NCI-H2107 treated with DMSO at 0.1 percent for 48 hours (cell line): Measurements from ENCODE around the gene LRRTM2.
"Not testable (repeated sequence)": the region's sequence is repeated elsewhere in the genome, so short reads cannot be mapped to it uniquely, and the experiment has no call there.

Source experiments
- DNase-seq: peaks from one replicate; lab custom pipeline; 2025; ENCODE audit not compliant: unreplicated experiment; lab: John Stamatoyannopoulos, UW

LRRTM2 gene, protein sequence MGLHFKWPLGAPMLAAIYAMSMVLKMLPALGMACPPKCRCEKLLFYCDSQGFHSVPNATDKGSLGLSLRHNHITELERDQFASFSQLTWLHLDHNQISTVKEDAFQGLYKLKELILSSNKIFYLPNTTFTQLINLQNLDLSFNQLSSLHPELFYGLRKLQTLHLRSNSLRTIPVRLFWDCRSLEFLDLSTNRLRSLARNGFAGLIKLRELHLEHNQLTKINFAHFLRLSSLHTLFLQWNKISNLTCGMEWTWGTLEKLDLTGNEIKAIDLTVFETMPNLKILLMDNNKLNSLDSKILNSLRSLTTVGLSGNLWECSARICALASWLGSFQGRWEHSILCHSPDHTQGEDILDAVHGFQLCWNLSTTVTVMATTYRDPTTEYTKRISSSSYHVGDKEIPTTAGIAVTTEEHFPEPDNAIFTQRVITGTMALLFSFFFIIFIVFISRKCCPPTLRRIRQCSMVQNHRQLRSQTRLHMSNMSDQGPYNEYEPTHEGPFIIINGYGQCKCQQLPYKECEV

DNA sequence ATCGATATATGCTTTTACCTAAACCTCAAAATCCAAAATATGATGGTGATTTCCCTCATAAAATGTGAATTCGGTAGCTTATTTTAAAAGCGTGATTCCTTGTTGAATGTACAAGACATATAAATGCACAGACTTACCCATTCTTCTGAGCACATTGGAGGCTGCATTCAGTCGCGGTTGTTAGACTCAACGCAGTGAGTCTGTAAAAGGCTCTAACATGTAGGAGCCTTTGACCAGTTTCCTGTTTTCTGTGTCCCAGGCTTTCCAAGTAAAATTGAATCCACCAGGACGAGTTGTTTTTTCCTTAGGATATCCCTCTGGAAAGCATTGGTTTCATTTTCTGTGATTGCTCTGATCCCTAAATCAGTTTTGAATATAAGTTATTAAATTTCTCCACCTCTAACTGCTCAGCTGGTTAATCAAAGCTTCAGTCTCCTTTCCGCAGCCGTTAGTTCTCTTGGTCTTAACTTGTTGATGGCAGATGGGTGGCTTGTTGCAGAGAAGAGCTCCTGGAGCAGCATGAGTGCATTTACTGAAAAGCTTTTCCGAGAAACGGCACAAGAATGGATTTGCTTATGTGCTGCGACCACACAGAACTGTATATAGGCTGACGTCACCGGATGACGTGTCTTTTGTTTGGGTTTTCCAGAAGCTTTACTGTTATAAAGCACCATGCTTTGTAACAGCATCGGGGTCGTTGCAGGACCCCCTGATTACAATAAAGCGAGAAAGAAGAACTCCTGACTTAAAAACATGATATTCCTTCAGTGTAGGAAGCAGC is at the start of gene LRRTM2:
Gene LRRTM2, minus strand, starts transcription at position 565 of the 781 bp plus-strand sequence. Its CDS starts 424 bp downstream, at position 141.
- no peak for DNase-seq

DNA sequence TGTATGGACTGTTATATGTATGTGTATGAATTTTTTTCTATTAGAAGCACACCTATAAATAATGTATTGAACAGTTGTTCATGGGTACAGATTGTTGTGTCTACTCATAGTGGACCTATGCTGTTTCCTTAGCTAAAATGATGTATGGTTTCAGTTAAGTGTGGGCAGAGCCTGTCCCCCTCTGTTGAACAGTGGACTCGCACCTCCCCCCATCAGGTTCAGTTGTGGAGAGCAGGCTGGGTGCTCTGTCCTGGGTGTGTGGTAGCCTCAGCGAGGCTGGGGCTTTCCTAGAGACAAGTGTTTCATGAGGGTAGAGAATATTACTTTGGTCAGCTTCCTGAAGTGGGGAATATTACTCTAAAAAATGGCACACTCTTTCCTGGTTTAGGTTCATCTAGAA is 47.4 kb upstream of the LRRTM2 start:
- no peak for DNase-seq

DNA sequence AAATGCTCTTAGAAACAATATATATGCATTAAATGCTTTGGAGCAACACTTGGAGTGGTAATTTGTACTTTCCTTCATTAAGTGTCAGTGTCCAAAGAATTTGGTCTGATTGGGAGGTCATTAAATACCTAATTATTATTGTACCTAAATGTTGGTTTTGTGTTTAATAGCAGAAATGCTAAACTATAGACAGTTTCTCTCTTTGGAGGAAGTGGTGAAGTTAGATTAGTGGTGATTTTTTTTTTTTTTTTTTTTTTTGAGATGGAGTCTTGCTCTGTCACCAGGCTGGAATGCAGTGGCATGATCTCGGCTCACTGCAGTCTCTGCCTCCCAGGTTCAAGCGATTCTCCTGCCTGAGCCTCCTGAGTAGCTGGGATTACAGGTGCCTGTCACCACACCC is 46.2 kb upstream of the LRRTM2 start:
- DNase-seq, result not testable (repeated sequence)

DNA sequence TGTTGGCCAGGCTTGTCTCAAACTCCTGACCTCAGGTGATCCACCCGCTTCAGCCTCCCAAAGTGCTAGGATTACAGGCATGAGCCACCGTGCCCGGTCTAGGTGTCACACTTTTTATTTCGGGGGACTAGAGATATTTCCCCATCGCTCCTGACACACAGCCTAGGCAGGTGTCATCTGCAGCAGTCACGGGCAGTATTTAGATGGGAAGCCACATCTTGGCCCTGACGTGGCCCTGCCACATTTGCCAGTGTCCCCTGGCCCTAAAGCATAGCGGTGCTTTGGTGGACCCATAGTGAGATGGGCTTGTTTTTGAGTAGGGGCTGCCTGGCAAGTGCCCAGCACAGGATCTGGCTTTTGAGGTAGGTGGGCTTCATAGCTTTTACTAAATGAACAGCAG is 45.0 kb upstream of the LRRTM2 start:
- DNase-seq, result no peak

DNA sequence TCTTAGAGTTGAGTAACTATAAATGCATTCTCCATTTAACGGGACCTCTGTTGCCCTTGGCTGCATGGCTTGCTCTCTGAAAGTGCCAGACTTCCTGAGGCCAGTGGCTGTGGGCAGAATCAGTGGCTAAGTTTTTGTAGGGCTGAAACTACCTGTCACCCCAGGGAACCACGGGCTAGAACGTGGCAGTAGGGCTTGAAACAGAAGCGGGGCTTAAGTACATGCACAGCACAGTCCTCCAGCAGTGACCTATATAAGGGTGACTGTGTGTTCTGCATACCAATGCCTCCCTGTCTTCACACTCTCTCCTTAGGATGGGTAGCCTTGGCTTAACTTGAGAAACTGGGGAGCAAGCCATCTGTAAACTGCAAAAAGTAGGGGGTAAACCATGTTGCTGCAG is 43.6 kb upstream of the LRRTM2 start:
- DNase-seq, result no peak

DNA sequence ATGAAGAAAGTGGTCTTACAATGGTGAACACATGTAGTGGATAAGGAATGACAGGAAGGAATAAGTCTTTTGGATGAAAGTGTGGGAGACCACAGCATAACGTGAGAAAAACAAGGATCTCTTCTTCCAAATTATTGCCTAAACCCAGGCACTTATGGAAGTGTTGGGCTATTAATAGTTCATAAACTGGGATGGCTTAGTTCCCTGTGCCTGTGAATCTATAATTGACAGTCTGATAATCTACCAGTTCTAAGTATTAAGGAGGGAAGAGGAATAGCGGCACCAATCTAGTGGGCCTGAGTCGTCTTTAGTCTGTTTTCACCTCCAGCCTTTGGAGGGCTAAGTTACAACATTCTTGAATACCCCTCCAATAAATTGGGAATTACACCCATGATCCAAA is 39.2 kb upstream of the LRRTM2 start:
- DNase-seq, result no peak

DNA sequence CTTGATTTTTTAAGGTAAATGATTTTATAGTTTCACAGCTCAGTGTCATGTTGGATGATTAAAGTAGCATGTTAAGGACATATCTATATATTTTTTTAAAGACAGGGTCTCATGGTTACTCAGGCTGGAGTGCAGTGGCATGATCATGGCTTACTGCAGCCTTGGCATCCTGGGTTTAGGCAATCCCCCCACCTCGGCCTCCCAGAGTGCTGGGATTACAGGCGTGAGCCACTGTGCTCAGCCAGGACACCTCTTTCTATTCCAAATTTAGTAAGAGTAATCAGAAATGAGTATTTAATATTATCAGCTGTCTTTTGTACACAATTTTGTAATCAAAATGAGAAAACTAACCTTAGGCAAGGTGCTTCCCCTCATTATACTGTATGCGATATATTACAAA is 38.6 kb upstream of the LRRTM2 start:
- DNase-seq, result no peak

DNA sequence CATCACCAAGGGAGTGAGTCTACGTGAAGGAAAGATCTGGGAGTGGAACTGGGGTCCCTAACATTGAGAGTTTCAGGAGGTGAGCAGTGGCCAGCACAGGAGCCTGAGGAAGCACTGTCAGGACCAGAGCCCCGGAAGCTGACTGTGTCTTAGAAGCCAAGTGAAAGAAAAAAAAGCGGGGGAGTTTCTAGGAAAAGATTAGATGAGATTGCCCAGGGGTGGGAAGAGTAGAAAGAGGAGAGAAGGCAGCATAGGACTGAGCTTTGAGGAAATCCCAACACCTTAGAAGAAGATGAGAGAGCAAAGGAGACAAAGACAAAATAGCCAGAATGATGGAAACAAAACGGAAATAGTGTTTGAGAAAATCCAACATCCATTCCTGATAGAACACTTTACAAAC is 37.0 kb upstream of the LRRTM2 start:
- no peak for DNase-seq

DNA sequence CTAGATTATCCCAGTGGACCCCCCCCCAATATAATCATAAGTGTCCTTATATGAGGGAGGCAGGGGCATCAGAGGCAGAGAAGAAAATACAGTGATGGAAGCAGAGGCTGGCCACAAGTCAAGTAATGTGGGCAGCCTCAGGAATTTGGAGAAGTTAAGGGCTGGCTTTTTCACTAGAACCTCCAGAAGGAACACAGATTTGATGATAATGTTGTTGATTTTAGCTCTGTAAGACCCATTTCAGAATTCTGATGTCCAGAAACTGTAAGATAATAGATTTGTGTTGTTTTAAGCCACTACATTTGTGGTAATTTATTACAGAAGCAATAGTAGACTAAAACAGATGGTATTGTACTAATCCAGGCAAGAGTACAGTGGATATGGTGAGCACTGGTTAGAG is 36.3 kb upstream of the LRRTM2 start:
- no peak for DNase-seq

DNA sequence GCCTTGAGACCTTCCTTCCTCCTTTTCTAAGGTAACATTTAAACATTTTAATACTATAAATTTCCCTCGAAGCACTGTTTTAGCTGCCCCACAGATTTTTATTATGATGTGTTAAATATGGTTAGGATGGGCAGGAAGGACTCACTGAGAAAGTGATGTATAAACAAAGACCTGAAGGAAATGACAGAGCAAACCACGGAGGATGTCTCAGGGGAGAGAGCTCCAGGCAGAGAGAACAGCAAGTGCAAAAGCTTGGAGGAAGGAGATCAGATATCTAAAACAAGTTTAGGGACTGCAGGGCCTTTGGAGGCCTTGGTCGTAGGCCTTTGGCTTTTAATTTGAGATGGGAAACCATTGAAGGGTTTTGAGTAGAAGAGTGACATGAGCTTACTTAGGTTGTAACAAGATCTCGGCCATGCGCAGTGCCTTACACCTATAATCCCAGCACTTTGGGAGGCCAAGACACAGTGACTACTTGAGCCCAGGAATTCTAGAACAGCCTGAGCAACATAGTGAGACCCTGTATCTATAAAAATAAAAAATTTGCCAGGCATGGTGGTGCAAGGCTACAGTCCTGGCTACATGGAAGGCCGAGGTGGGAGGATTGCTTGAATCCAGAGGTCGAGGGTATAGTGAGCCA is 35.5 kb upstream of the LRRTM2 start:
- no peak for DNase-seq

DNA sequence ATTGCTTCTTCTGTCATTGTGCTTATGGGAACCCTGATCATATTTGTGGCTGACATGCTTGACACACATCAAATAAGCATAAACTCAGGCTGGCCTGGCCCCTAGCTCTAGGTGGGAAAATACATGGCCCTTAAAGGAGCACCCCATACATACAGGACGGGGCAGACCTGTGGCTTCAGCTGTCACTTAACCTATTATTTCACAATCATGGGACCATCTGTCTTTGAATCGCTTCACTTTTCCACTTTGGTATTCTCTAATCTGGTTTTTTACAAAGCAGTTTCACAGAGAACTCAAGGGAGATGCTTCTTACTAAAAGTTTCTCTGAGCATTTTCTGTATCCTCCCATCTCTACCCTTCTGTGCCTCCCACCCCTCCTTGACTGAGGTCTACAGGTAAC is 34.6 kb upstream of the LRRTM2 start:
- no peak for DNase-seq

DNA sequence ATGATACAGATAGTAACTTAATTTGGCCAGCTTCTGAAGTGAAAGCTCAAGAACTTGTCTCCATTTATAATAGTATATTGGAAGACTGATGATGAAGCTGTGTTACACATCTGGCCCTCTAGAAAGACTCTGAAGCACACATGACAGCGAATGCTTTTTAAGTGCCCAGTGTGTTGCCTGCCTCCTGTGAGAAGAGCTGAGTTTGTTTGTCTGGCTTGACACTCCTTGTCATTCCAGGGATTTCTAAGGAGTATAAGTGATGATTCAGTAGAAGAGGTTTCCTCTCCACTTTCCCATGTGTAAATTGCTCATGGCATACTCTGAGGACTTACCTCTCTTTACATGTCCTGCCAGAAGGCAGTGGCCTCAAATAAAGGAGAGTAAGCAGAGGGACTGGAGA is 30.4 kb upstream of the LRRTM2 start:
- DNase-seq, result no peak

DNA sequence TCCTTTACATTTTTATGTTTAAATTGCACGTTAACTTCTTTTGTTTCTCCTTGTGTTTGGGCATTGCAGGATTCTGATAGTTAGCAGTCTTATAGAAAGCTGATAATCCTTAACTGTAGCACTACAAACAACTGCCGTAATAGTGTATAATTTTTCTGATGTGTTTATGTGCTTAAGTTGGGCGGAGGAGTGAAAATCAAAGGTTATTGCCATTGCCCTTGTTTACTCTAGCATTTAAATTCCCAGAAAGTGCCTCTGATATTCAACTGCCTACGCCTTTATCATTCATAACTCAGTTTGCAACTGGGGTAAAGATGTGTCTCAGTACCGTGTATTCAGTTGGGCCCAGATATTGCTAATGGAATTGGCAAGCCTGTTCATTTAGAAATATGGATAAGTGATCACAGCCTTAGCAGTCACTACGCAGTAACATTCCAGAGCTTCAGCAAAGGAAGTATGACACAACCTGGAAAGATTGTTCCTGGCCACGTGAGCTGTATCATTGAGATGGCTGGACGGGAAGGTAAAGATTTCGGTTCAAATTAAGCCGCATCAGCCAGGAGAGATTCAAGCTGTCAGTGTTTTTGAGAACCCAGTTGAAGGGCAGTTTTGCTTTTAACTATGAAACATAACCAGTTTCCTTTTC is 28.1 kb upstream of the LRRTM2 start:
- DNase-seq, result no peak

DNA sequence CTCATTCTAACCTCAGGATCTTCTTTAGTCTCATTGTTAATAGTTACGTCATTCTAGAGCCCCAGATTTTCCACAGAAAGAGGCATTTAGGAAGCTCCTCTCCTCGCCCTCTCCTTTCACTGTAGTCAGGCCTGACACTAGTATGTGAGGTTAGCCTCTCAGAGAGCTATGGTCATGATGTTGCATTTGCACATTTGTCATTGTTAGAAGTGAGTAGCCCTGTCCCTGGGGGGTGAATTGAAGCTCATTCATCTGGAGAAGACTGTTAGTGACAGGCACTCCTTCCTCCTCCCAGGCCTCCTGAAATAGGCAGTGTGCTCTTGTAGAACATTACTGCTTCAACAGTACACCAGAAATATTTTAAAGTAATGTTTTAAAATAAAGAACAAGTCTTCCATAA is 26.6 kb upstream of the LRRTM2 start:
- DNase-seq, result no peak

DNA sequence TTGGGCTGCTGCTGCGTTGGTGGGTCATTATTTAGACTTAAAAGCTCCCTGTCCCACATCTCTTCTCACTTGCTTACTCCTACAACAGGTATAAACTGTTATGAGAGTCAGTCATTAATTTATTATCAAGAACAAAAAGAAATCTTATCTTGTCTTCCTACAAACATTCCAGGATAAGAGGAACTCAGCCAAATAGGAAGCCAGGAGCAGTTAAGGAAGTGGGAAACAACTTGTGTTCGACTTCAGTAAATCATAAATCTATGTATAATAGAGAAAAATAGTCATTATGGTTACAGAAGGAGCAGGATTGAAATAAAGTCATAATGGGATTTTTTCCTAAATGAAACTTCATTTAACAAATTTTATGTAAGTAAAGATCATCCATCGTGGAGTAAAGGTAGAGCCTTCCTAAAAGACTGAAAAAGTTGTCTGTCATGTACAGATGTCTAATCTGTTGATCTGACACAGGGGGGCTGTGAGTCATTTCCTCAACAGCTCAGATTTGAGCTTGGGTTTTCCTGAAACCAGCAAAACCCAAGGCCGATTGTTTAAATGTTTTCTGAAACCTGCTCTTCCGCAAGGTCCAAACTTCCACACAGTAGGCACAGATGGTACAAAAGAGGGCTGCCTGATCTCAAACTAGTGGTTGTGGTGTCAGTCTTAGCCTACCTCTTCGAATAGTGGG is 25.3 kb upstream of the LRRTM2 start:
- no peak for DNase-seq

DNA sequence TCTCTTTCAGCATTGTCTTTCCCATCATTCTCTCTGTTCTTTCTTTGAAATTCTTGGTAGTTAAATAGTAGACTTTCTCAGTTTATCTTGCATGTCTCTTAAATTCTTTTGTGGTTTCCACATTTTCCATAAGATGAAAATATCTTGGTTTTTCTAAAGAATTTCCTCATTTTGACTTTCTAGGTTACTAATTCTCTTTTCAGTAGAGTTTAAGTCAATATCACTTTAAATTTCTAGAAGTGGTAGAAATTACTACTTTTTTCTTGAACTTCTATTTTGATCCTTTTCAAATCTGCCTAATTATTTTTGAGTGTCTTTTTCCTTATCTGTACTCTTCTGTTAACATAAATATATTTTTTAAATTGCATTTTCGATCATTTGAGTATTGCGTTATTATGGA is 23.6 kb upstream of the LRRTM2 start:
- DNase-seq, result no peak

DNA sequence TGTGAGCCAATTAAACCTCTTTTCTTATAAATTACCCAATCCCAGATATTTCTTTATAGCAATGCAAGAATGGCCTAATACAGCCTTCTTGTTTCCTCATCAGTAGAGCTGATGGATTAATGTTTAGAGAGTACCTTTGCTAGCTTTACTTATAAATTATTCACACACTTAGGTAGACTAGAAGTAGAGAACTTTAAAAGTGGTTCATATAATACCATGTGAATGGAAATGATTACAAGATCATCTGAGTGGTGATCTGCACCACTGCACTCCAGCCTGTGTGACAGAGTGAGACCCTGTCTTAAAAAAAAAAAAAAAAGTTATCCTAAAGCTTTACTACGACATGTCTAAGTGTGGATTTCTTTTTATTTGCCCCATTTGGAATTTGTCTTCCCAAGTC is 23.2 kb upstream of the LRRTM2 start:
- DNase-seq, result no peak

DNA sequence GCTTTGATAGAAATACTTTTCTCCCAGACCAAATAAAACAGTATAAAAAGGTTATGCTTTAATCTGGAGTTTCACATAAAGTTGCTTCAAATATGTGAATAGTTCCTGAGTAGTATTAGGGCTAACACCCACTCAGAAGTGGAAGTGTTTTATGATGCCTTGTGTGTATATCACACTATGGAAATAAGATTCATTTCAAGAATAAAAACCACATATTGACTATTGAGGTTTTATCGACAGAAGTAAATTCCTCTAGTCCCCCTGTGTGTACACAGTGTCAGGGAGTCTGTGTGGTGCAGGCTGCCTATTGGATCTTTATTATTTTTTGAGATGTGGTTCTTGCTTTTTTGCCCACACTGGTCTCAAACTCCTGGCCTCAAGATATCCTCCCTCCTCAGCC is 20.8 kb upstream of the LRRTM2 start:
- no peak for DNase-seq

DNA sequence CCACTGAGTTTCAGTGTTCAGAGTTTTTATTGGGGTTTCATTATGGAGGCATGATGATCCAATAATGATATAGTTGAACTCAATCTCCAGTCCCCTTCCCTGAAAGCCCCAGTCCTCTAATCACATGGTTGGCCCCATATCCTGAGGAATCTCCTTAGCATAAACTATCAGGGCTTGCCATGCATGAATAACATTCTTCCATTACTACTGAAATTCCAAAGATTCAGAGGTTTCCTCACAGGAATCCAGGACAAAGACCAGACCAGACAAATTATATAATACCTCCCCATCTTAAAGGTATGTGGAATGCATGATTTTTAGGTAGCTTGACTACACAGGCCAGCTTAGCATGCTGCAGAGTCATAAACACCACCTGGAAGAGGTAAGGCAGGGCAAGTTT is 15.5 kb upstream of the LRRTM2 start:
- DNase-seq, result no peak

DNA sequence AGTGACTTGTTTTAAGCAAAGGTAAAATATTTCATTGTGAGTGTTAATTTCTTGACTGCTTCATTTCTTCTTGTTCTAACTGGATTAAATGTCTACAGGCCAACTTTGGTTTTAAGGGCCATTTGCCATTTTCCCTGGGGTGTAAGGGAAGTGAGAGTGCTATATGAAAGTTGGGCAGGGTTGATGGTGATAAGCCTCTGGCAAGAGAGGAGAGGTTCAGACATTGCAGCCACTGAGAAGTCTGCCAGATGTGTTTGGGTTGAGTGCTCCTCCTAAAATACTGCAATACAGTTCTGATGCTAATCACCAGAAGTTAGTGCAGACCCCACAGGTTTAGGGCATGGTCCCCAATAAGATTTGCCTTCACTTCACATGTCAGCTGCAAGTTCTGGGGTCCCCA is 14.9 kb upstream of the LRRTM2 start:
- no peak for DNase-seq

DNA sequence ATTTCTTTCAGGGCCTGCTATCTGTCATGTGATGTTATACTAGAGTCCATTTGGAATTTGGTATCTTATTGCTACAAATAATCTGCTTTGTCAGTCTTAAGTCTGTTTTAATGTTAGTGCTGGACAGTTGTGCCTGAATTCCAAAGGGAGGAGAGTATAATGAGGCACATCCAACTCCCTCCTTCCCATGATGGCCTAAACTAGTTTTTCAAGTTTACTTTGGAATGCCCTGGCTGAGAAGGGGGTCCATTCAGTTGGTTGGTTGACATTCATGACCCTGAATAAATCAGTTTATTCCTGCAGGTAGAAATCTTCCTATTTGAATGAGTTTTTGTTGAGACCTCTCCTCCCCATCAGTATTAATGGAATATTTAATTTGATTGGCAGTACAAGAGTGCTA is 9.4 kb upstream of the LRRTM2 start:
- no peak for DNase-seq
